GM12878 (cell line): ENCODE measurements around the gene TBCK. TPM values are rescaled to one million over a fixed set of nuclear protein-coding genes. Genes with fewer than 3 reads are reported as not detected.
A peak's percentile ranks its signal among the peaks of the same experiment; 100 is the strongest.

Experiments
- BCL11A ChIP-seq: IDR thresholded peaks from 2 replicates; pipeline ENCODE4 v1.6.1; 2011; ENCODE audit warnings: low read depth, low read length
- BMI1 ChIP-seq: fragments of 450-650 bp; IDR thresholded peaks from 2 replicates; pipeline ENCODE4 v1.6.1; 2016; ENCODE audit warnings: mild to moderate bottlenecking, moderate library complexity, borderline replicate concordance
- CEBPB ChIP-seq, 2 experiments: fragments of 150-350 bp in 1 of 2; IDR thresholded peaks; 2 replicates each; pipeline ENCODE4 v1.6.1; 2012 to 2014; ENCODE audit warnings: low read depth in 2 of 2, low read length in 2 of 2, borderline replicate concordance in 1 of 2, inconsistent platforms in 1 of 2
- CHD1 ChIP-seq: IDR thresholded peaks from 2 replicates; pipeline ENCODE4 v1.6.1; 2012; ENCODE audit warnings: low read depth, low read length, improper control_type of control experiment
- E4F1 ChIP-seq: fragments of 450-650 bp; IDR thresholded peaks from 2 replicates; pipeline ENCODE4 v1.6.1; 2018; ENCODE audit warnings: borderline replicate concordance, mild to moderate bottlenecking; ENCODE audit not compliant: partially characterized antibody
- HCFC1 ChIP-seq: fragments of 150-350 bp; IDR thresholded peaks from 2 replicates; pipeline ENCODE4 v1.6.1; 2014; ENCODE audit warnings: low read length
- IKZF1 ChIP-seq: fragments of 450-650 bp; conservative IDR thresholded peaks from 2 replicates; pipeline ENCODE4 v1.6.1; 2017; ENCODE audit warnings: antibody characterized with exemption, mild to moderate bottlenecking
- IKZF2 ChIP-seq, 2 experiments: fragments of 450-650 bp; IDR thresholded peaks; 2 replicates each; pipeline ENCODE4 v1.6.1; 2017; ENCODE audit warnings: mild to moderate bottlenecking in 2 of 2, moderate library complexity in 2 of 2
- JUND ChIP-seq: IDR thresholded peaks from 2 replicates; pipeline ENCODE4 v1.6.1; 2012; ENCODE audit warnings: low read depth, mild to moderate bottlenecking, low read length, improper control_type of control experiment, moderate library complexity
- KLF5 ChIP-seq: fragments of 450-650 bp; IDR thresholded peaks from 2 replicates; pipeline ENCODE4 v1.6.1; 2014; ENCODE audit warnings: mild to moderate bottlenecking; ENCODE audit not compliant: partially characterized antibody
- LARP7 ChIP-seq: fragments of 450-650 bp; IDR thresholded peaks from 2 replicates; pipeline ENCODE4 v1.6.1; 2017; ENCODE audit warnings: mild to moderate bottlenecking
- MAX ChIP-seq: IDR thresholded peaks from 2 replicates; pipeline ENCODE4 v1.6.1; 2012; ENCODE audit warnings: low read depth, low read length, improper control_type of control experiment
- MTA3 ChIP-seq: IDR thresholded peaks from 2 replicates; pipeline ENCODE4 v1.6.1; 2012; ENCODE audit warnings: low read length, inconsistent platforms, borderline replicate concordance
- MXI1 ChIP-seq: fragments of 150-350 bp; IDR thresholded peaks from 2 replicates; pipeline ENCODE4 v1.6.1; 2011; ENCODE audit warnings: low read depth, mild to moderate bottlenecking, inconsistent platforms, low read length, improper control_type of control experiment
- MYB ChIP-seq: fragments of 150-350 bp; IDR thresholded peaks from 2 replicates; pipeline ENCODE4 v1.6.1; 2014; ENCODE audit warnings: mild to moderate bottlenecking, low read depth, low read length, borderline replicate concordance
- NFXL1 ChIP-seq: fragments of 450-650 bp; IDR thresholded peaks from 2 replicates; pipeline ENCODE4 v1.6.1; 2017; ENCODE audit warnings: antibody characterized with exemption, mild to moderate bottlenecking, borderline replicate concordance
- NKRF ChIP-seq: fragments of 450-650 bp; conservative IDR thresholded peaks from 2 replicates; pipeline ENCODE4 v1.6.1; 2017; ENCODE audit warnings: mild to moderate bottlenecking, moderate library complexity
- PAX8 ChIP-seq: fragments of 450-650 bp; IDR thresholded peaks from 2 replicates; pipeline ENCODE4 v1.6.1; 2017; ENCODE audit warnings: mild to moderate bottlenecking, moderate library complexity
- POLR2AphosphoS2 ChIP-seq: IDR thresholded peaks from 2 replicates; pipeline ENCODE4 v1.6.1; 2011; ENCODE audit warnings: low read depth, mild to moderate bottlenecking, low read length, improper control_type of control experiment, moderate library complexity
- RCOR1 ChIP-seq: conservative IDR thresholded peaks from 2 replicates; pipeline ENCODE4 v1.6.1; 2012; ENCODE audit warnings: low read depth, low read length, improper control_type of control experiment
- RUNX3 ChIP-seq: IDR thresholded peaks from 2 replicates; pipeline ENCODE4 v1.6.1; 2012; ENCODE audit warnings: low read length, inconsistent platforms
- SMAD5 ChIP-seq: IDR thresholded peaks from 2 replicates; pipeline ENCODE4 v1.6.1; 2016; ENCODE audit warnings: antibody characterized with exemption, low read depth
- SMC3 ChIP-seq: IDR thresholded peaks from 2 replicates; pipeline ENCODE4 v1.6.1; 2011; ENCODE audit warnings: low read length, improper control_type of control experiment, borderline replicate concordance
- SREBF2 ChIP-seq: IDR thresholded peaks from 2 replicates; pipeline ENCODE4 v1.6.1; 2012; ENCODE audit warnings: mild to moderate bottlenecking, low read length
- SRF ChIP-seq, 2 experiments: IDR thresholded peaks; 2 replicates each; pipeline ENCODE4 v1.6.1; 2011; ENCODE audit warnings: low read depth in 2 of 2, low read length in 2 of 2, mild to moderate bottlenecking in 1 of 2, moderate library complexity in 1 of 2
- STAT1 ChIP-seq: fragments of 450-650 bp; conservative IDR thresholded peaks from 2 replicates; pipeline ENCODE4 v1.6.1; 2014; ENCODE audit warnings: antibody characterized with exemption, mild to moderate bottlenecking
- TAF1 ChIP-seq: IDR thresholded peaks from 2 replicates; pipeline ENCODE4 v1.6.1; 2011; ENCODE audit warnings: mild to moderate bottlenecking, low read depth, low read length, borderline replicate concordance
- YY1 ChIP-seq: IDR thresholded peaks from 2 replicates; pipeline ENCODE4 v1.6.1; 2011; ENCODE audit warnings: low read depth, mild to moderate bottlenecking, low read length
- ZSCAN29 ChIP-seq: fragments of 450-650 bp; IDR thresholded peaks from 2 replicates; pipeline ENCODE4 v1.6.1; 2017; ENCODE audit warnings: mild to moderate bottlenecking, moderate library complexity
- polyA plus RNA-seq, 11 experiments: library from polyadenylated mRNA; depleted of rRNA in 4 of 11; unstranded in 6 of 11; stranded (reverse) in 5 of 11; fragments of >200 nt; fragmentation: Nextera tagmentation in 4 of 11; fragmentation: Illumina TruSeq in 1 of 11; extraction: Ambion mirVana in 4 of 11; extraction: Trizol in 1 of 11; gene quantifications; 1 replicate in 1 of 11; 2 replicates in 10 of 11; pipeline versions ENCODE4 v1.2.1 to v1.2.3, GENCODE V29; 2011 to 2016; ENCODE audit warnings: inconsistent platforms in 2 of 11, missing spikeins in 2 of 11, low read depth in 1 of 11
- total RNA-seq, 4 experiments: library from RNA; depleted of rRNA in 3 of 4; stranded (reverse); fragments of >200 nt in 3 of 4; fragmentation: Illumina TruSeq in 1 of 4; extraction: Trizol in 1 of 4; gene quantifications; 2 replicates each; pipeline versions ENCODE4 v1.2.1 to v1.2.3, GENCODE V29; 2013 to 2021

The TBCK gene
- total and polyA plus RNA-seq, 10 of the 15 experiments (the other 5 are each of a cell fraction or from before 2014, with no cell fraction given), result 4.1 to 30.3 (median 20.2) TPM

GRCh38 chr4:106315968-106316772, at the start of gene TBCK, which contains the start of gene AIMP1 (continued):
- TF ChIP-seq IKZF2 (IDR thresholded peaks at IDR 0.05), result peak in 1 of 2 experiments; percentile 59; a peak in 1 of 4 replicates
- peak; percentile 97 for TF ChIP-seq MYB
- peak; percentile 93 for TF ChIP-seq MAX
- no peak for TF ChIP-seq JUND
- no peak for TF ChIP-seq RCOR1
- TF ChIP-seq HCFC1, result peak; percentile 78
- TF ChIP-seq IKZF1, result peak; percentile 90
- peak; percentile 72 for TF ChIP-seq SMAD5
- no peak for TF ChIP-seq NFXL1
- no peak for TF ChIP-seq SMC3
- TF ChIP-seq STAT1, result peak; percentile 90; the same call in 1 of the 2 replicates
- peak; percentile 62 for TF ChIP-seq LARP7
- peak; percentile 28; the same call in 1 of the 2 replicates for TF ChIP-seq NKRF
- TF ChIP-seq SREBF2, result no peak
- no peak for TF ChIP-seq PAX8
- TF ChIP-seq TAF1, result peak; percentile 69
- TF ChIP-seq E4F1, result peak; percentile 73
- TF ChIP-seq YY1, result peak; percentile 12; the same call in 1 of the 2 replicates
- no peak for TF ChIP-seq CEBPB (IDR thresholded peaks at IDR 0.05; ENCODE audit: borderline replicate concordance in 1 of 2, low read depth in 2 of 2, low read length in 2 of 2)
- TF ChIP-seq ZSCAN29, result no peak
- 0 out of 2 replicates have a peak, but pooled peaks have one; percentile 50 for TF ChIP-seq CHD1
- peak; percentile 74 for TF ChIP-seq KLF5
- peak; percentile 90 for TF ChIP-seq RUNX3
- TF ChIP-seq SRF (IDR thresholded peaks at IDR 0.05; ENCODE audit: low read depth in 2 of 2, low read length in 2 of 2), result peak in 1 of 2 experiments; percentile 85; a peak in 2 of 4 replicates
- peak; percentile 78; the same call in 1 of the 2 replicates for TF ChIP-seq POLR2AphosphoS2
- TF ChIP-seq BMI1, result 0 out of 2 replicates have a peak, but pooled peaks have one; percentile 52
- no peak; the same call in 1 of the 2 replicates for TF ChIP-seq MTA3
- peak; percentile 96 for TF ChIP-seq MXI1
- no peak for TF ChIP-seq BCL11A
